Epithelial cell of proximal tubule (primary cell): Measurements from ENCODE around the gene ARHGEF4. TPM values are rescaled to one million over a fixed set of nuclear protein-coding genes. Genes with fewer than 3 reads are reported as not detected.
"Not testable (repeated sequence)": the region's sequence is repeated elsewhere in the genome, so short reads cannot be mapped to it uniquely, and the experiment has no call there.

Experiments used
- DNase-seq: peaks from one replicate; pipeline ENCODE4 v3.0.0-alpha.2; 2011; ENCODE audit warnings: low read depth
- H3K4me3 ChIP-seq: 2 replicates; pipeline ENCODE4 v1.5.1; 2011; ENCODE audit warnings: low read depth, mild to moderate bottlenecking, low read length
- total RNA-seq: library from RNA; depleted of rRNA; stranded (reverse); fragments of >200 nt; gene quantifications from 2 replicates; pipeline ENCODE4 v1.2.3, GENCODE V29; 2015
- TF ChIP-seq, protein P1 (sequence below): conservative IDR thresholded peaks from 2 replicates; pipeline ENCODE4 v1.5.1; 2012; ENCODE audit warnings: low read depth, mild to moderate bottlenecking, low read length

Gene ARHGEF4
- total RNA-seq, 1 donor from 2014 or later, result 2.1 TPM

DNA sequence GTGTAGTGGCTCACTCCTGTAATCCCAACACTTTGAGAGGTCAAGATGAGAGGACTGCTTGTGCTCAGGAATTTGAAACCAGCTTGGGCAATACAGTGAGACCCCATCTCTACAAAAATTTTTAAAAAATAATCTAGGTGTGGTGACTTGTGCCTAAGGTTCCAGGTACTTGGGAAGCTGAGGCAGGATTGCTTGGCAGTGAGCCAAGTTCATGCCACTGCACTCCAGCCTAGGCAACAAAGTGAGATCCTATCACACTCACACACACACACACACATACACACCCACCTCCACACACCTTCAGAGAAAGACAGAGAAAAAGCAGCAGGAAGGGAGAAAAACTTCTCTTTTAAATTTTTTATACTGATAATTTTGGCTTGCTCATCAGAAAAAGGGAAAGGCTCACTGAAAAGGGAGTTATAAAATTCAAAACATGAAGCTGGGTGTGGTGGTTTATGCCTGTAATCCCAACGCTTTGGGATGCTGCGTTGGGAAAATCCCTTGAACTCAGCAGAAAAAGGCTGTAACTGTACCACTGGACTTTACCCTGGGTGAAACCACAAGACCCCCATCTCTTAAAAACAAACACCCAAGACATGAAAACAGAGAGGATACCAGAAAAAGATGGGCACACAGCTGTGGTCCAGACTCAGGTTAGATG is 230.9 kb downstream of the ARHGEF4 start:
- no peak overlapping the region for H3K4me3 ChIP-seq
- TF ChIP-seq, protein P1, sequence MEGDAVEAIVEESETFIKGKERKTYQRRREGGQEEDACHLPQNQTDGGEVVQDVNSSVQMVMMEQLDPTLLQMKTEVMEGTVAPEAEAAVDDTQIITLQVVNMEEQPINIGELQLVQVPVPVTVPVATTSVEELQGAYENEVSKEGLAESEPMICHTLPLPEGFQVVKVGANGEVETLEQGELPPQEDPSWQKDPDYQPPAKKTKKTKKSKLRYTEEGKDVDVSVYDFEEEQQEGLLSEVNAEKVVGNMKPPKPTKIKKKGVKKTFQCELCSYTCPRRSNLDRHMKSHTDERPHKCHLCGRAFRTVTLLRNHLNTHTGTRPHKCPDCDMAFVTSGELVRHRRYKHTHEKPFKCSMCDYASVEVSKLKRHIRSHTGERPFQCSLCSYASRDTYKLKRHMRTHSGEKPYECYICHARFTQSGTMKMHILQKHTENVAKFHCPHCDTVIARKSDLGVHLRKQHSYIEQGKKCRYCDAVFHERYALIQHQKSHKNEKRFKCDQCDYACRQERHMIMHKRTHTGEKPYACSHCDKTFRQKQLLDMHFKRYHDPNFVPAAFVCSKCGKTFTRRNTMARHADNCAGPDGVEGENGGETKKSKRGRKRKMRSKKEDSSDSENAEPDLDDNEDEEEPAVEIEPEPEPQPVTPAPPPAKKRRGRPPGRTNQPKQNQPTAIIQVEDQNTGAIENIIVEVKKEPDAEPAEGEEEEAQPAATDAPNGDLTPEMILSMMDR, result no peak
- no peak for DNase-seq

DNA sequence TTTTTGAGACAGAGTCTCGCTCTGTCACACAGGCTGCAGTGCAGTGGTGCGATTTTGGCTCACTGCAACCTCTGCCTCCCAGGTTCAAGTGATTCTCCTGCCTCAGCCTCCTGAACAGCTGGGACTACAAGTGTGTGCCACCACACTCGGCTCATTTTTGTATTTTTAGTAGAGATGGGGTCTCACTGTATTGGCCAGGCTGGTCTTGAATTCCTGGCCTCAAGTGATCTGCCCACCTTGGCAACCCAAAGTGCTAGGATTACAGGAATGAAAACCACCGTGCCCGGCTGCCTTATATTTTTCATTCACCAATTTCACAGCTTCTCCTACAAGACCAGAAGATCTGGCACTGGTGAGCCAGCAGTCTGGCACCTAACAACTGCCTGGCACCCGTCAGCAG is 231.5 kb downstream of the ARHGEF4 start:
- not testable (repeated sequence) for DNase-seq, H3K4me3 ChIP-seq

DNA sequence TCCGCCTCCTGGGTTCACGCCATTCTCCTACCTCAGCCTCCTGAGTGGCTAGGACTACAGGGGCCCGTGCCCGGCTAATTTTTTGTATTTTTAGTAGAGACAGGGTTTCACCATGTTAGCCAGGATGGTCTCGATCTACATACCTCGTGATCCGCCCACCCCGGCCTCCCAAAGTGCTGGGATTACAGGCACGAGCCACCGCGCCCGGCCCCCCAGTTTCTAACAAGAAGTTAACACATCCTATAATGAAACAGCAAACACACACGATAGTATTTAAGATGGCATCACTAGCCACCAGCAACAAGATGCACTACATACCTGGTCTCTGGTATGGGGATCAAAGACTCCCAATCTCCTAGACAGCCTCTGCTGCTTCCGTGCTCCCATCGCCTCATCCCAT is 238.9 kb downstream of the ARHGEF4 start:
- DNase-seq, H3K4me3 ChIP-seq: not testable (repeated sequence)

DNA sequence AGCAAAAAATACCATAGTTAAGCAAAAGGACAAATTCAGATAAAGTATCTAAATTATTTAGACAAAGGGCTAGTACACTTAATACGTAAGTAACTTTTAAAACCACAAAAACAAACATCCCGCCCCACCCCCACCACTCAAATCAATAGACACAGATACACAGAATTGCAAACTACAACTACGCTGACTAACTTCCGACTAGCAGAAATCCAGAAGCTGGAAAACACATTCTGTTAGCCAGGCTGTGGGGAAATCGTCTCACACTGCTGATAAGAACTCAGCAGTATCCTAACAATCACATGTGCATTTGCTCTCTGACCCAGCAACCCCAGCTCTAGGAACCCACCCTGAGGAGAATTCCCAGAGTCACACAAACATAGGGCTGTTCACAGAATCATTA is 240.0 kb downstream of the ARHGEF4 start:
- TF ChIP-seq, protein P1, result no peak
- no peak for DNase-seq
- H3K4me3 ChIP-seq, result no peak overlapping the region

DNA sequence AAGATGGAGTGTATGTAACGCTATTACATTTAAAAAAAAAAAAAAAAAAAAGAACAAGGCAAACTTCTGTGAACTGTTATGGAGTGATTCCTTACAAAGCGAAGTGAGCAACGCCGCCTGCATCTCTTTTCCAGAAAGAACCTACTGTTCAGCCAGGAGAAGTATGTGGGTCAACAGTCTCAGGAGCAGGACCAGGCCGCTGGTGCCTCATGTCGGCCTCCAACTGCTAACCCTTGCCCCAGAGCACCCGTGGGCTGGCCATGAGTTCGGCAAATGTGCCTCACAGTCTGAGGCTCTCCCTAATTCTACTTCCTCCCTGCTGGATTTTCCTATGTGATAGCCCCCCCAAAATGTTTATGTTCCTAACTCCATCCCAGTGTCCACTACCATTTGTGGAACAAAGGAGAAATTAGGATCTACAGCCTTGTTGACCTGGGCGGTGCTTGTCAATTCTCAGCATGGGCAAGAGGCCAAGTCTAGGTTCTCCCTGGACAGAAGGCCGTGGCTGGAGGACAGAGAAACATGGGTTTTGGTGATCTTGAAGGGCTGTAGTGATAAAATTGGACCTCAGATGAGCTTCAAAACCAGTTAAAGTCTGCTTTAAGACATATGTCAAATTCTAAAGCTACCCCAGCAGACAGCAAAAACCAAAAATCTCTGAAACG is 240.6 kb downstream of the ARHGEF4 start:
- DNase-seq, result no peak
- TF ChIP-seq, protein P1, result no peak
- H3K4me3 ChIP-seq, result no peak overlapping the region

DNA sequence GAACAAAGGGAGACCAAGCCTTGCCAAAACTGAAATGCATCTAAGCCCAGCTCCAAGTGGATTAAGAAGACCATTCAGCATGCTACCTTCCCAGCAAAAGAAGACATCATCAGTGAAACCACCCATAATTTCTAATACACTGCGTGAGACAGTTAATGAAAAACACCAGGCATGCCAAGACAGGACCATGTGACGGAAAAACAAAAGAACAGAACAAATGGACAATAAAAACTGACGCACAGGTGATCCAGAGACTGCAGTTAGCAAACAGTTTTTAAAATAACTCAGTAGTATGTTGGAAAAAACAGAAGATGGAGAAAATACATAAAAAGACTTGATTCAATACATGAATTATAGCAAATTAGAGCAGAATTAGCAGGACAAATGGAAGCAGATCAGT is 241.3 kb downstream of the ARHGEF4 start:
- DNase-seq, result no peak
- H3K4me3 ChIP-seq, result no peak overlapping the region
- TF ChIP-seq, protein P1, result no peak

DNA sequence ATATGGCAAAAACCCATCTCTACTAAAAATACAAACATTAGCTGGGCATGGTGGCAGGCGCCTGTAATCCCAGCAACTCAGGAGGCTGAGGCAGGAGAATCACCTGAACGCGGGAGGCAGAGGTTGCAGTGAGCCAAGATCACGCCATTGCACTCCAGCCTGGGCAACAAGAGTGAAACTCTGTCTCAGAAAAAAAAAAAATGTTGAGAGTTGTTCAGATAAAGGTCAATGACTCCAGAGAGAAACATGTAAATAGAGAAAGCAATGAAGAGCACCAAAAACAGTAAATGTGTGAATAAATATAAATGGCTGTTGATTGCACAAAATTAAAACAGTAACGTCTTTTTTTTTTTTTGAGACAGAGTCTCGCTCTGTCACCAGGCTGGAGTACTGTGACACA is 243.2 kb downstream of the ARHGEF4 start:
- DNase-seq, result not testable (repeated sequence)

DNA sequence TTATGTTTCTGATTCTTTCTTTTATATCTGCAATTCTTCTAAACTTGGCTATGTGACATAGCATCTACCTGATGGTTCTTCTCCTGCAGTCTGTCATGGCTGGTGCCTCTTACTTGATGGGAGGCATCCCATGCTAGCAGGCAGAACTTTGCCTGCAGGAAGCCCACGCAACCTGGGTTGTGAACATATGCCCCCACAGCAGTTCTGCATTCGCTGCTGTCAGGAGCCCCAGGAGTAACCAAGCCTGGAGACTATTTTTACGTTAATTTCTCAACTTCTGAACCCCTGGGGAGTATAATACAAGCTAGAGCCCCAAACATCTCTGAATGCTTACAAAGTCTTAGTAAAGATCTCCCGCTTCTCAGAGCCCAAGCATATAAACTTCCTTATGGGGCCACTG is 244.5 kb downstream of the ARHGEF4 start:
- H3K4me3 ChIP-seq, result no peak overlapping the region
- no peak for DNase-seq
- TF ChIP-seq, protein P1, result no peak

More for the DNA sequence above, 243.2 kb downstream of the ARHGEF4 start:
- H3K4me3 ChIP-seq, result not testable (repeated sequence)
